Femur (tissue), 1 donor: ENCODE results near the gene GAB2.
"Not testable (repeated sequence)": the region's sequence is repeated elsewhere in the genome, so short reads cannot be mapped to it uniquely, and the experiment has no call there.

Experiments used
- DNase-seq: peaks from one replicate; pipeline ENCODE4 v3.0.0-alpha.2; 2017

GAB2 gene

DNA sequence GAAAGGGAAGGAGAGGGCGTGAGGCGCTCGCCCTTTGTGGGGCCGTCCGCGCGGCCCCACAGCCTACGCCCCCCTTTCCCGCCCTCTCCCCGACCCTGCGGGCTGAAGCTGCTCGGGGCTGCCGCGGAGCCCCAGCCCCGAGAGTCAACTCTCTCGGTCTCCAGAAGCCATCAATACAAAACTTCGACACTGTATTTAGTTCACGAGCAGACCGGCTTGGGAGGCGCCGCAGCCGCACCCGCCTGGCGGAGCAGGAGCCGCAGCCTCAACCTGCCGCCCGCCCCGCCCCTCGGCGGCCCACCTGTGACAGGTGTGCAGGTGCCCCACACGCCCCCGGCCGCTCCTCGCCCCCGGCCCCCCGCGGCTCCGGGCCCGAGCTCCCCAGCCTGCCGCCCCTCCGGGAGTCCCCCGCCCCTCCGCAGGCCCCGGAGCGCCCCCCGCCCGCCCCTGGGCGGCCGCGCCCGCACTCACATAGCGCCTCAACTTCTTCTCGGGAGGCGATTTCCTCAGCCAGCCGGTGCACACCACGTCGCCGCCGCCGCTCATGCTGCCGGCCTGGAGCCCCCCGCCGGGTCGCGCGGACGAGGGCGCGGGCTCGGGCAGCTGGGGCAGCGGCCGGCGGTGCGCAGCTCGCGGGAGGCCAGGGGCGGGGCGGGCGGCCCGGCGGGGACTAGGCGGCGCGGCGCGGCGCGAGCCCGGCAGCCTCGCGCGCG is at the start of gene GAB2:
TSS of gene GAB2 (minus strand) at position 646 of the 713 bp plus-strand sequence. CDS start at position 546, 100 bp downstream.
- DNase-seq, result no peak

- no peak for DNase-seq
Observed at GRCh38 chr11:78467370-78467769, 49.8 kb upstream of the GAB2 start.

DNA sequence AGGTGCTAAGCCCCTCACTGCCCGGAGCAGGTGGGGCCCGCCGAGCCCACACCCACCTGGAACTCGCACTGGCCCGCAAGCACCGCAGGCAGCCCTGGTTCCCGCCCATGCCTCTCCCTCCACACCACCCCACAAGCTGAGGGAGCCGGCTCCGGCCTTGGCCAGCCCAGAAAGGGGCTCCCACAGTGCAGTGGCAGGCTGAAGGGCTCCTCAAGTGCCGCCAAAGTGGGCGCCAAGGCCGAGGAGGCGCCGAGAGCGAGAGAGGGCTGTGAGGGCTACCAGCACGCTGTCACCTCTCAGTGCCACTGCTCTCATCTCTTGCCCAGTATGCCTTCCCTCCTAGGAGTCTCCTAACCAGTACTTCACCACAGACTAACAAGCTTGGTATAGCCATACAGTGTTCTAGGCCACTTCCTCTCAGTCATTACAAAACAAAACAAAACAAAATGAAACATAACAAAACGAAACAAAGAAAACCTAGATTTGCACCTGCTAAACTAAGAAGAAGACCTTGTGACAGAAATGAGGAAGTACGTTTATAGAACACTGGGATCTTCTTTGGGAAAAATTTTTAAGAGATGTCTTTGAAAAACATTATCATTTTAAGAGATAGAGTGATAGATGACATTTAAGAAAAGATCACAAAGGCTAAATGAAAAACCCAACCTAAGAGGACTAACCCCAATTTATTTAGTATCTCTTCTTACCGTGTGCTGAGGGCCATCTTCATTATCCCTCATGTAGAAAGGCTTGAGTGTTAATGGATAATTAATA is 47.7 kb upstream of the GAB2 start:
- no peak for DNase-seq

- DNase-seq, result not testable (repeated sequence)
Observed at GRCh38 chr11:78464787-78465168, 47.2 kb upstream of the GAB2 start.

GRCh38 chr11:78460471-78460870 is 42.9 kb upstream of the GAB2 start:
- DNase-seq, result no peak

DNA sequence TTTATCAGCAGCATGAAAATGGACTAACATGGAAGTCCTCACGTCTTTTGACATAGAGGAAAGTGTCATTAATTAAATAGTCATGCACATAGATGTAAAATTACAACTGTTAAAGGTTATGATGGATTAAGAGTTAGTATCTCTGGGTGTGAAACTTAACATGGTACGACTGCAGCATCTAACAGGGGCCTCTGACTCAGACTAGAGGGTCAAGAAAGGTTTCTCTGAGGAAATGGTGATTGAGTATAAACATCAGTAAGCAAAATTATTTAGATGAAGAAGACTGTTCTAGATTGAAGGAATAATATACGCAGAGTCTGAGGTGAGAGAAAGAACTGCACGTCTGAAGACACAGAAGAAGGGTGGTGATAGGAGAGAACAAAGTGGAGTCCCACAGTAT is 42.1 kb upstream of the GAB2 start:
- DNase-seq, result no peak

- DNase-seq, result no peak
Observed at GRCh38 chr11:78457448-78457847, 39.8 kb upstream of the GAB2 start.

DNA sequence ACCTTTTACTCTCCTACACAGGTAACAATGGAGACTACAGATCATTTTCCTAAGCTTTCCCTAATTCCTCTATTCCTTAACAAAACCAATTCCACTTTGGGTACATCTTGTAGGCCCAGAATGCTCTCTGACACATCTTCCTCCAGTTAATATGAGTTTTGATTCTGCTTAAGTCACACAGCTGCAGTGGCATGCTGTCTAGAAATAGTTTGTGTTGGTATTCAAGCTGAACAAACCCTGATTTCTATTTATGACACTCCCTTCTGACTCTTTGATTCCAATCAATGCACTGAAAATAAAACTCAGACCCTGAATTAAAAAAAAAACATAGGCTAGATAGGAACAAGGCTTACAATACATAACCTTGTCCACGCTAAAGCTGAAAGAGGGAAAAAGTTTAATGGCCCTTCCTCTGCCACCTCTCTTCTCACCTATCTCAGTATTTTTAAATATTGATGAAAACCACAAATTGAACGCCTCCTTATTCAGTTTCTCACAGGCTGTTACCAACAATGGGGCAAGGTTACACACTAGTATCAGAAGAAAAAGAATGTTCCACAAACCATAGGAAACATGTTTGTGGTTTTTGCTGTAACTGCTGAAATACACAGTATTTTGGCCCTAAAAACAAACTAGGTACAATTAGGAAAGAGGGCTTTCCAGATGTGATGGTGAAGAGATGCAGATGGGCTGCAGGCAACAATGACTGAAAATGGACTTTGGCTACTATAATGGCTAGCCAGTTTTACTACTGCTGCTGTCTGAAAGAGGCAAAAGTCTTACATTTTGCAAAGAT is 35.7 kb upstream of the GAB2 start:
- DNase-seq, result no peak

- no peak for DNase-seq
Observed at GRCh38 chr11:78451371-78452150, 33.9 kb upstream of the GAB2 start.

- no peak for DNase-seq
Observed at GRCh38 chr11:78450866-78451265, 33.2 kb upstream of the GAB2 start.

DNA sequence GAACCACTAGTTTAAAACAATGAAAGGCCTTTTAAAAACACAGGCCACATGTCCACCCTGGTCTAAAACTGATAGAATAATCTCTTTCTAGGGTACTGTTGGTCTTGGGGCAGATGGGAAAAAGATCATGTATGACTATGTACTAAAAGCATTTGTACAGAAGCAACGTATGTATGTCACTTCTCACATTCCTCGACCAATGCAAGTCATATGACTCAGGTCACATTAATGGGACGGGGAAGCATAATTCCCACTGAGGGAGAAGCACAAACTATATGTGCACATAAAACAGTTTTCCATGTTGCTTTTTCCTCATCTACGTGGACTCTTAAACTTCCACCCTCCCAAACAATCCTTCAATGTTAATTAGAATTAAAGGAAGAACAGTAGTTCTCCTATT is 32.2 kb upstream of the GAB2 start:
- no peak for DNase-seq

DNA sequence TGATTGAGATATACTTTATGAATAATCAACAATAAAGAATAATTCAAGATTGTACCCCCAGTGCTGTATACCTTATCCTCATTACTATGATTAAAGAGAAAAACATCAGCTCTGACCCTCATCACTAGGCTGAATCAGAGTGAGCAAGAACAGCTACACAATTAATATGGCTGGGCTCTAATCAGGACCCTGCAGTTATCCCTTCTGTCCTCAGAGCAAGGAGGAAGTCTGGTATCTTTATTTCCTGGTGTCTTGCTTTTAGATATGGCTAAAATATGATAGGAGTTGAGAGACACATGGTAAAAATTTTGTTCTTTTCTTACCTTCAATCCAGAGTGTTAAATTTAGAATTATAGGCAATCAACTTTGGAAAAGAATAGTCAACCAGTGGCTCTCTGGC is 28.6 kb upstream of the GAB2 start:
- DNase-seq, result no peak

DNA sequence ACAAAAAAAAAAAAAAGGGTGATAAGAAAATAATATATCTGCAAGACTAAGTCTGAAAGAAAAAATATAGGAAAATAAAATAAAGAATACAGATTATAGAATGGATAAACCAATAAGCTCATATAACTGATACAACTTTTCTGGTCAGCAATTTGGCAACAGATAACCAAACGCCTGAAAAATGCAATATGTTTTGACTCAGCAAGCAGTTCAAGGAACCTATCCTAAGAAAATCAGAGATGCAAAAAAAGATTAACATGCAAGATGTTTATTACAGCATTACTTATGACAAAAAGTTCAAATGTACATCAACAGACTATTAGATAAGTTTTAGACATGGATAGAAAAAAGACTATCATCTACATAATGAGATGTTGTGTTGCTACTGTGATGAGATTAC is 27.1 kb upstream of the GAB2 start:
- no peak for DNase-seq

DNA sequence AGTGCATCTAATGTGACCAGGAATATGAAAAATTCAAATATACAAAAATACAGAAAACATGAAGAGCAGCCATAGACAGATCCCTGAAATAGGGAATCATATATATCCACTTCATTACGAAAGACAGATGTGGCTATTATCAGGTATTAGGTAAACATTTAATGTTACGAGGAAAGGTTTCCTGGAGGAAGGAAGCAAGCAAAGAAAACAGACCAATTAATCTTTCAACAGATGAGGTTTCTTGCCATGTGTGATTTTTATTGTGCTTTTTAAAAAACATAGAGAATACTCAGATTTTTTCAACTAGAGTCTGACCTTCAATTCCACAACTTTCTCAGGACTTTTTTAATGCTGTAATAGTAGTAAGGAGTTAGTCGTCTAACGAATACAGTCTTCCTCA is 24.3 kb upstream of the GAB2 start:
- no peak for DNase-seq

DNA sequence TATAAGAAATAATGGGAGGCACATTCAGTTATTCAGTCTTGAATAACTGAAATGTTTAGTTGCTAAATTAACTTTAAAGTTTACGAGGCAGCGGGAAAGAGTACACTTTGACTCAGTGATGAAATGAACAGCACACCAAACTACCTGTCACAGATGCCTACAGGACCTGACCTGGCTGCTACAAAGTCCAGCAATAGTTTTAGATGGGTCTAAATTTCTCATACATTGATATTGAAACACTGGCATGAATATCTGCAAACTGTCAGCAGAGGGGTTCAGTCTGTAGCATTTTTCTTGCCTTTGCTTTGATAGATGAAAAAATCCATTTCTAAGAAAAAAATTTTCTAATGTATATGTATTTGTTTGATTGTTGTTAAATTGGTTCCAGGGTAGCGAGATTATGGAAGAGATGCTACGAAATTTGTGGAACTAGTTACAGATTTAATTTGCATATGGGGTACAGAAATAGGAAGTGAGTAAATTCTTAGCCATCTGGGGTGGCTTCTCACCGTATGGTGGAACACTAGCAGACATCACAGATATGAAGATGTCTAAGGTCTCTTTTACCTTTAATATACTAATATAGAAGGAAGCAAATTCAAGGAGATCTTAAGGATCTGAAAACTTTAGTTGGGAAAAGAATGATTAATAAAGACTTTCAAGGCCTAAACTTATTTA is 20.8 kb upstream of the GAB2 start:
- DNase-seq, result no peak

GRCh38 chr11:78432956-78433355 is 15.3 kb upstream of the GAB2 start:
- no peak for DNase-seq

DNA sequence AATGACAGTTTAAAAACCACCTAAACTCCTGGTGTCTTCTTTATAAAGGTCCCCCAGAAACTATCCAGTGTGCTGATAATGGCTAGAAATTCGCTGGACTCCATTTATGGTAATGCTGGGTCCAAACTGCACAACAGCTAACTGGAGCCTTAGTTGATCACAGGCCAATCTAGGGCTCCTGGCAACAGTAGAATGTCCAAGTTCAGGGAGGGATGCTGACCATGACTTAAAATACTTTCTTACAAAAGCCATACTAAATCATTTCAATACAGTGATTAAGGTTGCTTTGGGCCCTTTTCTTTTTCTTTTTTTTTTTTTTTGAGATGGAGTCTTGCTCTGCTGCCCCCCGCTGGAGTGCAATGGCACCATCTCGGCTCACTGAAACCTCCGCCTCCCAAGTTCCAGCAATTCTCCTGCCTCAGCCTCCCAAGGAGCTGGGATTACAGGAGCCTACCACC is 14.5 kb upstream of the GAB2 start:
- no peak for DNase-seq

DNA sequence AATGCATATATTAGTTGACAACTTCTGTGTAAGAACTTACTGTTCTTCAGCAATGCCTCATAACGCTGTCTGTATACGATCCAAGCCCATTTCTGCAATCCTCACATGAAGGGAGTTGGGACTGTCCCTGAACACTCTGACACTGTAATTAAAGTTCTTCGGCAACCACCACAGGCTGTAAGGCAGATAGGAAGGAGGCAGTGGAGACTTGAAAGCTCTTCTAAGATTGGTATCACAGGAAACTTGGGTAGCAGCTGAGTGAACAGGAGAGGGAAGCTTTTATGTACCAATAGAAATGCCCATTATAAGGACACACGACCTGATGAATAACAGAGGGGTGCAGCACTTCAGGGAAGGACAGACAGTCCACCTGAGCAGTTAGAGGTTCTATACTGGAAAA is 12.0 kb upstream of the GAB2 start:
- no peak for DNase-seq

- no peak for DNase-seq
Observed at GRCh38 chr11:78429209-78429608, 11.6 kb upstream of the GAB2 start.

GRCh38 chr11:78428773-78429172 is 11.2 kb upstream of the GAB2 start:
- no peak for DNase-seq

DNA sequence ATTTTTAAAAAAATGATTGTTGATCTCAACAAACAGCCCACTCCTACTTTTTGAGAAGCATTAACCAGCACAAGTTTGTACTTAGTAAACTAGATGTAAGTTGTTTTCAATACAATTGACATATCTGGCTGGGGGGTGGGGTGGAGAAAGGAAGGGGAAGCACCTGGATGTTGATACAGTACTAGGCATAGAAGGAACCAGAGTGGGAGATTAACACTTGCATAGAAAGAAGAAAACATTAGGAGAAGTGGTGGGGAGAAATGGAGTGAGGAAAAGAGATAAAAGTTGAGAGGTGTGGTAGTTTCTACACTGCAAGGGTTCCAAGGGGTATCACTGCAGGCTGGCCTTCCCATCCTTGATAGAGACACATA is 10.6 kb upstream of the GAB2 start:
- no peak for DNase-seq

- no peak for DNase-seq
Observed at GRCh38 chr11:78427615-78428265, 10.1 kb upstream of the GAB2 start.
